GM18873 (cell line): ENCODE data around the gene CYP19A1.

ENCODE experiments used
- ATAC-seq: cut with Tn5 transposase; IDR thresholded peaks from one replicate; pipeline ENCODE4 v1.9.1; 2021; ENCODE audit warnings: mild to moderate bottlenecking, moderate library complexity, moderate number of reproducible peaks; ENCODE audit not compliant: unreplicated experiment, low FRiP score

The CYP19A1 gene

DNA sequence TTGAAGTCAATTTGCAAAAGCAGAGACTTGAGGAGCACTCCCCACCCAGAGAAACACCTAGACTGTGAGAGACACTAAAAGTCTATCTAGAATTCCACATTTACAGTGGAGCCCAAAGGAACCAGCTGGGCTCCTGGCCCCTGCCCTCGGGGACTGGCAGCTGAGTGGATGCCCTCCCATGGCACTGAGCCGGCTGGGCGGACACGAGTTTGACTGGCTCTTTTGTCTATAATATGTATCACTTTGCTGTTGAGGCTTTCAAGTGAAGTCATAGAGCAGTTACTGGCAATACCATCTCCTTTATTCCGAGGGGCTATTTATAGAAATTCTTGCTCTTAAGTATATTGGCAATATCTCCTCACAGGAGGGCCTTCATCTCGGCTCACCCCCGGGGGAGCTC, 177.9 kb downstream of the CYP19A1 start:
- no peak for ATAC-seq
